HepG2 (cell line): Measurements from ENCODE around the gene AK8. TPM values are rescaled to one million over a fixed set of nuclear protein-coding genes. Genes with fewer than 3 reads are reported as not detected.

Source experiments
- ARID4A ChIP-seq: sonication (generic); formaldehyde crosslinking; IDR thresholded peaks from 2 replicates; pipeline ENCODE4 v1.5.0; 2020; ENCODE audit warnings: mild to moderate bottlenecking, missing genetic modification reagents, borderline replicate concordance
- DMTF1 ChIP-seq: sonication (generic); formaldehyde crosslinking; IDR thresholded peaks from 2 replicates; pipeline ENCODE4 v1.4.0; 2020; ENCODE audit warnings: mild to moderate bottlenecking, missing genetic modification reagents
- FUBP1 ChIP-seq: sonication (generic); formaldehyde crosslinking; IDR thresholded peaks from 2 replicates; pipeline ENCODE4 v1.5.1; 2020; ENCODE audit warnings: missing genetic modification reagents, mild to moderate bottlenecking, borderline replicate concordance
- HHEX ChIP-seq: IDR thresholded peaks from 2 replicates; pipeline ENCODE4 v1.6.1; 2016; ENCODE audit warnings: control low read depth
- MZF1 ChIP-seq: sonication (generic); formaldehyde crosslinking; IDR thresholded peaks from 2 replicates; pipeline ENCODE4 v1.8.1; 2023; ENCODE audit warnings: mild to moderate bottlenecking, missing genetic modification reagents, borderline replicate concordance
- SKIL ChIP-seq: sonication (generic); formaldehyde crosslinking; IDR thresholded peaks from 2 replicates; pipeline ENCODE4 v1.8.0; 2022; ENCODE audit warnings: missing genetic modification reagents, mild to moderate bottlenecking, moderate library complexity, borderline replicate concordance
- TAF15 ChIP-seq: fragments of 200-400 bp; formaldehyde crosslinking; IDR thresholded peaks from one replicate; pipeline ENCODE4 v1.6.1; 2018; ENCODE audit warnings: mild to moderate bottlenecking, low read depth, low read length; ENCODE audit not compliant: poor library complexity, severe bottlenecking
- TCF7 ChIP-seq: sonication (generic); IDR thresholded peaks from 2 replicates; pipeline ENCODE4 v1.6.1; 2016; ENCODE audit warnings: antibody characterized with exemption, low read depth
- TEAD3 ChIP-seq: optimal IDR thresholded peaks from 2 replicates; pipeline ENCODE3; 2016; ENCODE audit warnings: borderline replicate concordance
- THAP11 ChIP-seq: IDR thresholded peaks from 2 replicates; pipeline ENCODE4 v1.6.1; 2016; ENCODE audit warnings: missing biosample characterization, missing genetic modification reagents
- WIZ ChIP-seq: sonication (generic); formaldehyde crosslinking; IDR thresholded peaks from 2 replicates; pipeline ENCODE4 v1.5.1; 2020; ENCODE audit warnings: mild to moderate bottlenecking, missing genetic modification reagents
- ZKSCAN5 ChIP-seq: sonication (generic); formaldehyde crosslinking; IDR thresholded peaks from 2 replicates; pipeline ENCODE4 v1.5.1; 2020; ENCODE audit warnings: mild to moderate bottlenecking, missing genetic modification reagents
- ZNF12 ChIP-seq: sonication (generic); formaldehyde crosslinking; IDR thresholded peaks from 2 replicates; pipeline ENCODE4 v1.5.0; 2020; ENCODE audit warnings: missing genetic modification reagents
- ZNF550 ChIP-seq: sonication (generic); formaldehyde crosslinking; IDR thresholded peaks from 2 replicates; pipeline ENCODE4 v1.4.0; 2020; ENCODE audit warnings: mild to moderate bottlenecking, missing genetic modification reagents, borderline replicate concordance
- ZNF557 ChIP-seq: sonication (generic); formaldehyde crosslinking; IDR thresholded peaks from 2 replicates; pipeline ENCODE4 v1.4.0; 2020; ENCODE audit warnings: missing genetic modification reagents
- ZNF652 ChIP-seq: IDR thresholded peaks from 2 replicates; pipeline ENCODE4 v1.6.1; 2016; ENCODE audit warnings: low read depth, borderline replicate concordance
- ZNF776 ChIP-seq: sonication (generic); formaldehyde crosslinking; IDR thresholded peaks from 2 replicates; pipeline ENCODE4 v1.4.0; 2020; ENCODE audit warnings: mild to moderate bottlenecking, missing genetic modification reagents
- polyA plus RNA-seq, 8 experiments: library from polyadenylated mRNA; depleted of rRNA in 3 of 8; stranded (reverse) in 7 of 8; unstranded in 1 of 8; fragments of >200 nt; fragmentation: Illumina TruSeq in 4 of 8; extraction: Trizol in 4 of 8; gene quantifications; 2 replicates each; pipeline versions ENCODE4 v1.2.1 to v1.2.3, GENCODE V29; 2011 to 2016; ENCODE audit warnings: low read depth in 4 of 8, missing spikeins in 1 of 8, mixed read lengths in 1 of 8; ENCODE audit not compliant: insufficient read depth in 1 of 8
- total RNA-seq, 5 experiments: library from RNA; depleted of rRNA; stranded (reverse); fragments of >200 nt; fragmentation: Illumina TruSeq; extraction: Trizol; gene quantifications; 2 replicates each; pipeline ENCODE4 v1.2.3, GENCODE V29; 2016; ENCODE audit warnings: low read depth in 1 of 5

Gene AK8
- total and polyA plus RNA-seq, 2 of the 13 experiments (the other 11 are each of a cell fraction or from before 2014, with no cell fraction given): 0.11 TPM; not detected in 1

GRCh38 chr9:132877824-132878694 is at the start of gene AK8 (continued):
- TF ChIP-seq ZNF12 (CRISPR knock-in tag) (no peak), ZNF652 (CRISPR knock-in tag) (no peak), TAF15 (no peak), WIZ (CRISPR knock-in tag) (no peak), DMTF1 (CRISPR knock-in tag) (no peak), THAP11 (CRISPR knock-in tag) (peak; percentile 84), FUBP1 (CRISPR knock-in tag) (peak; percentile 67; the same call in 1 of the 2 replicates), ZNF557 (CRISPR knock-in tag) (no peak), ZNF550 (CRISPR knock-in tag) (no peak), HHEX (CRISPR knock-in tag) (no peak), TCF7 (no peak), MZF1 (CRISPR knock-in tag) (no peak), SKIL (CRISPR knock-in tag) (no peak), TEAD3 (CRISPR knock-in tag) (no peak), ARID4A (CRISPR knock-in tag) (peak; percentile 99), ZKSCAN5 (CRISPR knock-in tag) (no peak), ZNF776 (CRISPR knock-in tag) (no peak; the same call in 1 of the 2 replicates)
